Uterus (tissue), 2 donors: ENCODE measurements around the gene CELF4.

Source experiments
- POLR2A ChIP-seq, 2 donors: fragments of 450-650 bp; IDR thresholded peaks; one replicate each; pipeline ENCODE4 v1.6.1; 2016; ENCODE audit warnings: antibody characterized with exemption in 2 of 2, mild to moderate bottlenecking in 1 of 2, moderate library complexity in 1 of 2
- TF ChIP-seq, protein P1 (sequence below), 4 experiments: fragments of 200-600 bp in 2 of 4; fragments of 450-650 bp in 2 of 4; sonication (generic) in 2 of 4; IDR thresholded peaks; one replicate each; pipeline ENCODE4 v1.5.1; 2016 to 2019; ENCODE audit warnings: antibody characterized with exemption in 4 of 4, mild to moderate bottlenecking in 2 of 4, moderate library complexity in 1 of 4

DNA sequence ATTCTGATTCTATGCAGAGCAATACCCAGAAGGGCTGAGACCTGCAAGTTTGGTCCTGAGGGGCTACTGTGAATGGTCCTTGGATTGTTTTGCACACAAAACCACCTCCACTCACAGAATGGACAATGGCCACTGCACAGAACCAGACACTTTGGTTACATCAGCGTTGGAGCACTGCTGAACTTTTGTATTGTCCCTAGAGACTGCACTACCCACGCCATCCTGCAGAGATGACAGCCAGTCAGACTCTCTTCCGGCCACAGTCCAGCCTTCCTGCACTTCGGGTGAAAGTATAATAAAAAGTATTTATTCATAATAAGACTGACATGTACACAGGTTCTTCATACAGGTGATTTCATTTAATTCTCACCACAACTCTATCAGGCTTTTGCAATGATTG is 35.7 kb downstream of the CELF4 start:
- TF ChIP-seq, protein P1, sequence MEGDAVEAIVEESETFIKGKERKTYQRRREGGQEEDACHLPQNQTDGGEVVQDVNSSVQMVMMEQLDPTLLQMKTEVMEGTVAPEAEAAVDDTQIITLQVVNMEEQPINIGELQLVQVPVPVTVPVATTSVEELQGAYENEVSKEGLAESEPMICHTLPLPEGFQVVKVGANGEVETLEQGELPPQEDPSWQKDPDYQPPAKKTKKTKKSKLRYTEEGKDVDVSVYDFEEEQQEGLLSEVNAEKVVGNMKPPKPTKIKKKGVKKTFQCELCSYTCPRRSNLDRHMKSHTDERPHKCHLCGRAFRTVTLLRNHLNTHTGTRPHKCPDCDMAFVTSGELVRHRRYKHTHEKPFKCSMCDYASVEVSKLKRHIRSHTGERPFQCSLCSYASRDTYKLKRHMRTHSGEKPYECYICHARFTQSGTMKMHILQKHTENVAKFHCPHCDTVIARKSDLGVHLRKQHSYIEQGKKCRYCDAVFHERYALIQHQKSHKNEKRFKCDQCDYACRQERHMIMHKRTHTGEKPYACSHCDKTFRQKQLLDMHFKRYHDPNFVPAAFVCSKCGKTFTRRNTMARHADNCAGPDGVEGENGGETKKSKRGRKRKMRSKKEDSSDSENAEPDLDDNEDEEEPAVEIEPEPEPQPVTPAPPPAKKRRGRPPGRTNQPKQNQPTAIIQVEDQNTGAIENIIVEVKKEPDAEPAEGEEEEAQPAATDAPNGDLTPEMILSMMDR (IDR thresholded peaks at IDR 0.05): no peak
- TF ChIP-seq POLR2A (IDR thresholded peaks at IDR 0.05): no peak
